Cardiac fibroblast (primary cell): Measurements from ENCODE around the gene PLPPR1.

Source experiments
- DNase-seq, 2 donors: peaks; one replicate each; pipeline versions ENCODE4 v3.0.0 to v3.0.0-alpha.2; 2010; ENCODE audit warnings: low read depth in 2 of 2
- H3K4me3 ChIP-seq, 2 donors: replicated peaks in 1 of 2; 1 replicate in 1 of 2; 2 replicates in 1 of 2; pipeline ENCODE4 v1.5.1; 2011; ENCODE audit warnings: low read depth in 2 of 2, low read length in 2 of 2, mild to moderate bottlenecking in 2 of 2, moderate library complexity in 1 of 2
- TF ChIP-seq, protein P1 (sequence below): IDR thresholded peaks from one replicate; pipeline ENCODE4 v1.5.1; 2011; ENCODE audit warnings: low read depth, mild to moderate bottlenecking, low read length, inconsistent platforms

The PLPPR1 gene

DNA sequence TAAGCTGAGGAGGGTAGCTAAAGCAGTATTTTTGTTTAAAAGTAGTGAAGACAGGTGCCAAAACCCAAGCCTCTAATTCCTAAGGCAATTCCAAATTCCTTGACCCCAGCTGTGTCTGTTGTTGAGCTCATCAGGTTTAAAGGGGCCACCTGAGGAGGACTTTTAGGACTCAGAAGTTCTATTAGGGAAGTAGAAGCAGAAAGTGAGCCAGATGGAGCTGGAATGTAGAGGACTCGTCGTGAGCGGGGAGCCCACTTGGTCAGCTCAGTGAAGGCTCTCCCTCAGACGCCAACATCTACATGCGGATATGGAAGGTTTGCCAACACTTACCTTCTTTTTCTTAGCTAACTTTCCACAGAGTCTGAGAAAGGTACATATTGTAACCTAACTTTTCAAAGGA, 102.8 kb downstream of the PLPPR1 start:
- TF ChIP-seq, protein P1, sequence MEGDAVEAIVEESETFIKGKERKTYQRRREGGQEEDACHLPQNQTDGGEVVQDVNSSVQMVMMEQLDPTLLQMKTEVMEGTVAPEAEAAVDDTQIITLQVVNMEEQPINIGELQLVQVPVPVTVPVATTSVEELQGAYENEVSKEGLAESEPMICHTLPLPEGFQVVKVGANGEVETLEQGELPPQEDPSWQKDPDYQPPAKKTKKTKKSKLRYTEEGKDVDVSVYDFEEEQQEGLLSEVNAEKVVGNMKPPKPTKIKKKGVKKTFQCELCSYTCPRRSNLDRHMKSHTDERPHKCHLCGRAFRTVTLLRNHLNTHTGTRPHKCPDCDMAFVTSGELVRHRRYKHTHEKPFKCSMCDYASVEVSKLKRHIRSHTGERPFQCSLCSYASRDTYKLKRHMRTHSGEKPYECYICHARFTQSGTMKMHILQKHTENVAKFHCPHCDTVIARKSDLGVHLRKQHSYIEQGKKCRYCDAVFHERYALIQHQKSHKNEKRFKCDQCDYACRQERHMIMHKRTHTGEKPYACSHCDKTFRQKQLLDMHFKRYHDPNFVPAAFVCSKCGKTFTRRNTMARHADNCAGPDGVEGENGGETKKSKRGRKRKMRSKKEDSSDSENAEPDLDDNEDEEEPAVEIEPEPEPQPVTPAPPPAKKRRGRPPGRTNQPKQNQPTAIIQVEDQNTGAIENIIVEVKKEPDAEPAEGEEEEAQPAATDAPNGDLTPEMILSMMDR = no peak
- no peak for DNase-seq
- H3K4me3 ChIP-seq = no peak overlapping the region

DNA sequence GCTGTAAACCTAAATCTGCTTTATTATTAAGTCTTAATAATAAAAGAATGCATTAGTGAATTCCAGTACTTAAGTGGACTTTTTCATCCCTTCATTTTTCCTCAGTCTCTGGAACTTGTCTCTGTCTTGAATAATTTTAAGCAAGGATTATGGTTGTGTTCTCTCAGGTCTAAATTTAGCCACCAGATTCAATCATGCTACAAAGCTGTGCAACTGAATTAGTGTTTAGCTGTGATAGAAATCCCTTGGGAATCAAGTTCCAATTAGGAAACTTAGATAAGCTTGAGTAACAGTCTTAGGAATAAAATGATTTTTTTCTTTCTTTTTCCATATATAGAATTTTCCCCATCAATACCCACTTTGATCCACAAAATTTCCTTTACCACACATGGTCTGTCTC, 104.3 kb downstream of the PLPPR1 start:
- no peak overlapping the region for H3K4me3 ChIP-seq
- no peak for DNase-seq
- TF ChIP-seq, protein P1 = no peak

DNA sequence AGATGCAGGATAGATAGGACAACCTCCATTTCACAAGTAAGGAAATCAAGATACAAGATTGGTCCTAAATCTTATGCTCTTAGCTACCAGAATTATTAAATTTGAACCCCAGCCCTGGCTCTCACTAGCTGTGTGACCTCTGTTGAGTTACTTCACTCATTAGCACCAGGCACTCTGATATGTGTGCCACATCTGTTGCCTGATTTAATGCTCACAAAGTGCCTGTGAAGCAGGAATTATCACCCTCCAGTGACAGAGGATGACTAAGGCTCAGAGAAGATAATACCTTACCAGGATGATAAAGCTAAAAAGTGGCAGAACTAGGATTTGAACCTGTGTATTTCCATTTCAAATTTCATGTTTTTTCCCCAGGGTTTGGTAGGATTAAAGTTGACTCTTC, 110.0 kb downstream of the PLPPR1 start:
- TF ChIP-seq, protein P1 = no peak
- no peak overlapping the region for H3K4me3 ChIP-seq
- DNase-seq = no peak

DNA sequence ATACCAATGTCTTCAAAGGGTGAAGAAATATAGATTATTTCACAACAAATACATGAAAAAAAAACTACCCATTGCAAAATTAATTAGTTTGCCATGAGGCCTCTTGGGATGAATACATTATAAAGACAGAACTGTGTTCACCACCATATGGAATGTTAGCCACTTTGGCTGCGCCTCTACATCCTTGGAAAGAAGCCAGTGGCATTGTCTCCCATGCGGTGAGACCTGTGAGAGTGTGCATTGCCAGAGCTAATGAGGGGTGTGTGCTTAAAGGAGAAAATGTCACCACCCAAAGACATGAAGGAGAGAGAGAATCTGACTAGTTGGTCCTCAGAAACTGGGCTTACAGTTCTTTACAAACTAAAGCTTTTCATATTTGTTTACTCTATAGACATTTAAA, 110.6 kb downstream of the PLPPR1 start:
- no peak for DNase-seq
- TF ChIP-seq, protein P1 = no peak
- H3K4me3 ChIP-seq = no peak overlapping the region

DNA sequence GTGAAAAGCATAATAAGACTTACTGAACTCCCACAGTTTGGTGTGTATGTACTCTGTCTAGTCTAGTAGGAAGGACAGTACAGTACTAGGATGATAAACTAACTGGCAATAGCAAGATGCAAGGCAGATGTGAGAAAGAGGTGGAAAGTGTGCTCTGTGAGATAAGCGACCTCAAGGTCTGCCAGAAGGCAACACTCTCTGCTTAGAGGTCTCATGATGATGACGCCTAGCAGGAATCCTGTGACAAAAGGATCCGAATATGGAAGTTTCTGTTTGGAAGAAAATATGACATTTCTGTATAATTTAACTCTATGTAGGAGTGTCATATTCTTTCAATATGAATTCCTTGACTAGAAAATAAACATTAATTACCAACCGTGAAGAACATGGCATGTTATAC, 112.2 kb downstream of the PLPPR1 start:
- TF ChIP-seq, protein P1 = no peak
- DNase-seq = no peak
- H3K4me3 ChIP-seq = no peak overlapping the region

DNA sequence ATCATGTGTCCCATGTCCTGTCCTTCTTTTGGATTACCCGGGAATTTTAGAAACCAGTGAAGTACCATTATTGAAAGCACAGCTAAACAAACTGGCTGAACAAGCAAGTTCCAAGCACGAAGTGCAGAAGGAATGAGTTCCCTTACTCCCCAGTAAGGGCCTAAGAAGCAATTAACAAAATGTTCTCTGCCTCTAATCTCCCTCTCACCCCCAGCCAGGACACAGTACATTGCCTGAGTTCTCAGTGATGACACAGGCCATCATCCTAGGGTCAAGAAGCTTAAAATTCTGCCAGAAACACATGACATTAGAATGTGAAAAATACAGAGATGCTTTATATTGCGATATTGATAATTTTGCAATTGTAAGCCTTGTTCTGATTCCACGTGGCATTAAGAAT, 118.0 kb downstream of the PLPPR1 start:
- TF ChIP-seq, protein P1 = no peak
- H3K4me3 ChIP-seq = no peak overlapping the region
- no peak for DNase-seq

DNA sequence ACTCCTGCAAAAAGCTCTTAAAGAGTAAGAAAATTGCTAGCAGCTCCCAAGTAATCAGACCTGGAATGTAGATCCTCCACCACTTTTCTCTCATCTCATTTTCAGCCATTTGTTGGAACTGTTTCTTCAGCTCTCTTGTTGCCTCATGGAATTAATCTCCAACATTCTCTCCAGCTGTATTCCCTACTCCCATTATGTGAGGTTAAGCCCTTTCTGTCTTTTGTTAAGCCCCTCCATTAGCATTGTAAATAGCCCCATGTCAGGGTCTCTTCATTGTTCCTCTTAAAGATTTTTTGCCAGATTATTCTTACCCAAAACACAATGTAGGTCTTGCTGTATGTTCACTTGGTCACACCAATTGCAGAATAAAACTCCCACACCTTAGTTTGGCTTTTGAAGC, 119.8 kb downstream of the PLPPR1 start:
- TF ChIP-seq, protein P1 = no peak
- no peak overlapping the region for H3K4me3 ChIP-seq
- DNase-seq = no peak
